ENCODE measurements around the gene WWP2. TPM values are rescaled to one million over a fixed set of nuclear protein-coding genes. Genes with fewer than 3 reads are reported as not detected.

Gene WWP2
- total and polyA plus RNA-seq, 4 donors: 24.3 to 39.0 (median 31.4) TPM

- H3K9me3 ChIP-seq (ENCODE audit: control insufficient read depth, insufficient read depth, low read length): no peaks in the 10 kb centered on the region
- H3K27me3 ChIP-seq (ENCODE audit: control insufficient read depth, insufficient read depth, low read length): no peaks in the 10 kb centered on the region
- DNase-seq (ENCODE audit: low read depth in 4 of 6, low spot score in 6 of 6): peak; percentile 72 to 98 (median 82)
- peak overlapping the region; percentile 89 for H3K27ac ChIP-seq (ENCODE audit: low read depth, low read length)
- 2% methylated on average over 12 of the region's 17 CpGs for WGBS (ENCODE audit: insufficient coverage)
- no peak overlapping the region for H3K4me3 ChIP-seq (ENCODE audit: low read depth, low read length)
- H3K4me1 ChIP-seq (ENCODE audit: control insufficient read depth, insufficient read depth, low read length): peaks cover 53% of the 10 kb centered on the region
- H3K36me3 ChIP-seq (ENCODE audit: control insufficient read depth, insufficient read depth, low read length): no peaks in the 10 kb centered on the region
Measured at GRCh38 chr16:69890114-69890891, 128.2 kb downstream of the WWP2 start.

DNA sequence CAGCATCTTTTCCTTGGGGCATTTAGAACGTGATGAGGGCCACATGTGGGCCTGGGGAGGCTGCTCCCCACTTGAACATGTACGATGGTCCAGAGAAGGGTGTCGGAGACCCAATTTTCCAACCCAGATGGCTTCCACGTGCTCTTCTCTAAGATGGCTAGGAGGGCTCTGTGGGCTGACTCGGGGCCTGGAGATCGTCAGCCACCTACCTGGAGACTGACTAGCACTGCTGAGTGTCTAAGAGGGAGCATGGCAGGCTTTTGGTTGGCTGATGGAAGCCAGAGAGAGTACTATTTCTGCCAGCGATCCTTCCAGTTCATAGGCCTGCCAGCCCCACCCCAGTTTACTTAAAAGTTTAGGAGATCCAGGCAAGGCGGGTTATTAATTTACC is 128.8 kb downstream of the WWP2 start:
- Histone ChIP-seq H3K27me3 (ENCODE audit: control insufficient read depth, insufficient read depth, low read length) (no peaks in the 10 kb centered on the region), H3K9me3 (ENCODE audit: control insufficient read depth, insufficient read depth, low read length) (no peaks in the 10 kb centered on the region), H3K4me1 (ENCODE audit: control insufficient read depth, insufficient read depth, low read length) (peaks cover 53% of the 10 kb centered on the region), H3K36me3 (ENCODE audit: control insufficient read depth, insufficient read depth, low read length) (no peaks in the 10 kb centered on the region), H3K27ac (ENCODE audit: low read depth, low read length) (peak overlapping the region; percentile 89), H3K4me3 (ENCODE audit: low read depth, low read length) (no peak overlapping the region)
- WGBS (ENCODE audit: insufficient coverage): 38% methylated on average over 7 of the region's 8 CpGs
- no peak for DNase-seq (ENCODE audit: low read depth in 4 of 6, low spot score in 6 of 6)

DNA sequence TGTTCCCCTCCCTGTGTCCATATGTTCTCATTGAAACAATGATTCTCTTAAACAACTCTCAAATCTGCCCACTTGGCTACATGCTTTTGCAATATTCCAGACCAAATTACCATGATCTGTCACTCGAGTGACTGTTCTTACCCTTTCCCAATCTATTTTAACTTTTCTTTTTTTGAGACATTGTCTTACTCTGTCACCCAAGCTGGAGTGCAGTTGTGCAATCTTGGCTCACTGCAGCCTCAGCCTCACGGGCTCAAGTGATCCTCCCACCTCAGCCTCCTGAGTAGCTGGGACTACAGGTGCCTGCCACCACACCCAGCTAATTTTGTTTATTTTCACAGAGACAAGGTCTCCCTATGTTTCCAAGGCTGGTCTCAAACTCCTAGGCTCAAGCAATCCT is 130.2 kb downstream of the WWP2 start:
- DNase-seq (ENCODE audit: low read depth in 4 of 6, low spot score in 6 of 6): no peak
- WGBS (ENCODE audit: insufficient coverage): 92% methylated on average over 2 of the region's 2 CpGs
- peaks cover 52% of the 10 kb centered on the region for H3K4me1 ChIP-seq (ENCODE audit: control insufficient read depth, insufficient read depth, low read length)
- H3K27ac ChIP-seq (ENCODE audit: low read depth, low read length): no peak overlapping the region
- no peaks in the 10 kb centered on the region for H3K9me3 ChIP-seq (ENCODE audit: control insufficient read depth, insufficient read depth, low read length)
- no peak overlapping the region for H3K4me3 ChIP-seq (ENCODE audit: low read depth, low read length)
- no peaks in the 10 kb centered on the region for H3K36me3 ChIP-seq (ENCODE audit: control insufficient read depth, insufficient read depth, low read length)
- H3K27me3 ChIP-seq (ENCODE audit: control insufficient read depth, insufficient read depth, low read length): no peaks in the 10 kb centered on the region

- WGBS (ENCODE audit: insufficient coverage): 71% methylated on average over 1 of the region's 2 CpGs
- H3K4me1 ChIP-seq (ENCODE audit: control insufficient read depth, insufficient read depth, low read length): peaks cover 46% of the 10 kb centered on the region
- no peak for DNase-seq (ENCODE audit: low read depth in 4 of 6, low spot score in 6 of 6)
- no peaks in the 10 kb centered on the region for H3K36me3 ChIP-seq (ENCODE audit: control insufficient read depth, insufficient read depth, low read length)
- no peaks in the 10 kb centered on the region for H3K9me3 ChIP-seq (ENCODE audit: control insufficient read depth, insufficient read depth, low read length)
- no peak overlapping the region for H3K27ac ChIP-seq (ENCODE audit: low read depth, low read length)
- no peak overlapping the region for H3K4me3 ChIP-seq (ENCODE audit: low read depth, low read length)
- H3K27me3 ChIP-seq (ENCODE audit: control insufficient read depth, insufficient read depth, low read length): no peaks in the 10 kb centered on the region
Measured at GRCh38 chr16:69893106-69893505, 131.0 kb downstream of the WWP2 start.

GRCh38 chr16:69894676-69895075 is 132.5 kb downstream of the WWP2 start:
- H3K4me3 ChIP-seq (ENCODE audit: low read depth, low read length): no peak overlapping the region
- DNase-seq (ENCODE audit: low read depth in 4 of 6, low spot score in 6 of 6): peak in 4 of 6 donors; percentile 33 to 79 (median 65)
- 34% methylated on average over 5 of the region's 11 CpGs for WGBS (ENCODE audit: insufficient coverage)

DNA sequence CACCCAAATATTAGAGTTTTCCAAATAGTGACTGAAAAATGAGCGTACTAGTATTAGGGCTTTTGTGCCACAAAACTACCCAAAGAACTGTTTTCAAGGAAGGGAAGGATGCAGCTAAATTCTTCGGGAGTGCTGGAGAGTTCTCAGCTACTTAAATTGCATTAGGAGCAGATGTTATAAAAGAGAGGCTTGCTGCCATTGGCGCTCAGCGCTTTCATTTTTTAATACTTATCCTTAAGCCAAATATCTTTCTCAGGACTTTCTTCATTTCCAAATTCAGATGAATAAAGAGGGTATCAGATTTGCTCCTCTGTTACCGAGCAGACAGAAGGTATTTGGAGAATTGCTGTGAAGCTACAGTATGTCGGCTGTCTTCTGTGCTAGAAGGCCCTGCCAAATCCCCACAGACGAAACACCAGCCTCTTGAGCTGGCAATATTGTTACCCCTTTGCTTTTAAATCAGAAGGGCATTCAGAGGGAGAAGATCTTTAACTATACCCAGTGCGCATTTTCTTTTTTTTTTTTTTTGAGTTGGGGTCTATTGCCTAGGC is 141.8 kb downstream of the WWP2 start:
- Histone ChIP-seq H3K9me3 (ENCODE audit: control insufficient read depth, insufficient read depth, low read length) (no peaks in the 10 kb centered on the region), H3K27me3 (ENCODE audit: control insufficient read depth, insufficient read depth, low read length) (no peaks in the 10 kb centered on the region), H3K36me3 (ENCODE audit: control insufficient read depth, insufficient read depth, low read length) (peaks cover 6% of the 10 kb centered on the region), H3K27ac (ENCODE audit: low read depth, low read length) (no peak overlapping the region), H3K4me1 (ENCODE audit: control insufficient read depth, insufficient read depth, low read length) (no peaks in the 10 kb centered on the region), H3K4me3 (ENCODE audit: low read depth, low read length) (no peak overlapping the region)
- no CpG with 5 or more reads among the region's 8 CpGs for WGBS (ENCODE audit: insufficient coverage)
- peak in 1 of 6 donors; percentile 69 for DNase-seq (ENCODE audit: low read depth in 4 of 6, low spot score in 6 of 6)

More at GRCh38 chr16:69894676-69895075, 132.5 kb downstream of the WWP2 start:
- Histone ChIP-seq H3K9me3 (ENCODE audit: control insufficient read depth, insufficient read depth, low read length) (no peaks in the 10 kb centered on the region), H3K27me3 (ENCODE audit: control insufficient read depth, insufficient read depth, low read length) (no peaks in the 10 kb centered on the region), H3K4me1 (ENCODE audit: control insufficient read depth, insufficient read depth, low read length) (peaks cover 35% of the 10 kb centered on the region), H3K27ac (ENCODE audit: low read depth, low read length) (peak overlapping the region; percentile 61), H3K36me3 (ENCODE audit: control insufficient read depth, insufficient read depth, low read length) (no peaks in the 10 kb centered on the region)

DNA sequence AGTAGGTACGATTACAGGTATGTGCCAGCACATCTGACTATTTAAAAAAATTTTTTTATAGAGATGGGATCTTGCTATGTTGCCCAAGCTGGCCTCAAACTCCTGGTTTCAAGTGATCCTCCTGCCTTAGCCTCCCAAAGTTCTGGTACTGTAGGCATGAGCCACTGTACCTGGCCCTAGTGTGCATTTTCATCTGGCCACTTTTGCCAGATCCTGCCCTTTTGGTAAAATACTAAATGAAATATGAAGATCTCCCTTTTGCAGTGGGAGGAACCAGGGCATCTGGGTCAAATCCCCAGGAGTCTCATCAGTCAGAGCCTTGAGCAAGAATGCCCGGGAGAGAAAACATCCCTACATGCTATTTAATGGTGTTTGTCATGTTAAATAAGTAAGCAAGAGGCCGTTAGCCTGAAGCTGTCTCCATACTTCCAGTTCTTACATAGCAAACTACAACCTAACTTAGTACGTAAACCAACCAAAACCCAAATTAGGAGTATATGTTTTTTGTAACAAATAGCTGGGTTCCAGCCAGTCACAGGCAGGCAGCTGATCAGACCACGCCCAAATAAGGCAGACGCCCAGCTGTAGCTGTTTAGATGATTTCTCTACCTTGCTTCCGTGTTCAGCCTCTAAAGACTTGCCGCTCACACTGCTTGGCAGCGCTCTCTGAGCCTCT is 142.5 kb downstream of the WWP2 start:
- Histone ChIP-seq H3K9me3 (ENCODE audit: control insufficient read depth, insufficient read depth, low read length) (no peaks in the 10 kb centered on the region), H3K27me3 (ENCODE audit: control insufficient read depth, insufficient read depth, low read length) (no peaks in the 10 kb centered on the region), H3K27ac (ENCODE audit: low read depth, low read length) (no peak overlapping the region), H3K4me1 (ENCODE audit: control insufficient read depth, insufficient read depth, low read length) (no peaks in the 10 kb centered on the region), H3K4me3 (ENCODE audit: low read depth, low read length) (no peak overlapping the region), H3K36me3 (ENCODE audit: control insufficient read depth, insufficient read depth, low read length) (peaks cover 11% of the 10 kb centered on the region)
- WGBS (ENCODE audit: insufficient coverage): 81% methylated on average over 3 of the region's 9 CpGs
- DNase-seq (ENCODE audit: low read depth in 4 of 6, low spot score in 6 of 6): no peak

DNA sequence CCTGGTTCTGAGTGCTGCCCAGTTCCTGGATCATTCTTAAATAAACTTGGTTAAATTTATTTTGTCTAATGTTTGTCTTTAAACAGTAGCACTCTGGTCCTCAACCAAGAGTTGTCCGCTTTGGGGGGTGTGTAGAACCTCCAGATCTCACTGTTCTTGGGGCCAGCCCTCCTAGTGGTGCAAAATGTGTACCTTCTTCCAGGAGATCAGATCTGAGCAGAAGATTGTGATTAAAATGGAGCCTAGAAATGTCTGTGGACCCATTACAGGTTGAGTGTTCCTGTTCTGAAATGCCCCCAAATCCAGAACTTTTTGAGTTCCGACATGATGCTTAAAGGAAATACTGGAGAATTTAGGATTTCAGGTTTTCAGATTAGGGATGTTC is 143.0 kb downstream of the WWP2 start:
- no peak for DNase-seq (ENCODE audit: low read depth in 4 of 6, low spot score in 6 of 6)
- H3K4me1 ChIP-seq (ENCODE audit: control insufficient read depth, insufficient read depth, low read length): no peaks in the 10 kb centered on the region
- WGBS (ENCODE audit: insufficient coverage): 64% methylated on average over 2 of the region's 2 CpGs
- no peak overlapping the region for H3K27ac ChIP-seq (ENCODE audit: low read depth, low read length)
- H3K4me3 ChIP-seq (ENCODE audit: low read depth, low read length): no peak overlapping the region
- peaks cover 11% of the 10 kb centered on the region for H3K36me3 ChIP-seq (ENCODE audit: control insufficient read depth, insufficient read depth, low read length)
- H3K27me3 ChIP-seq (ENCODE audit: control insufficient read depth, insufficient read depth, low read length): no peaks in the 10 kb centered on the region
- H3K9me3 ChIP-seq (ENCODE audit: control insufficient read depth, insufficient read depth, low read length): no peaks in the 10 kb centered on the region

DNA sequence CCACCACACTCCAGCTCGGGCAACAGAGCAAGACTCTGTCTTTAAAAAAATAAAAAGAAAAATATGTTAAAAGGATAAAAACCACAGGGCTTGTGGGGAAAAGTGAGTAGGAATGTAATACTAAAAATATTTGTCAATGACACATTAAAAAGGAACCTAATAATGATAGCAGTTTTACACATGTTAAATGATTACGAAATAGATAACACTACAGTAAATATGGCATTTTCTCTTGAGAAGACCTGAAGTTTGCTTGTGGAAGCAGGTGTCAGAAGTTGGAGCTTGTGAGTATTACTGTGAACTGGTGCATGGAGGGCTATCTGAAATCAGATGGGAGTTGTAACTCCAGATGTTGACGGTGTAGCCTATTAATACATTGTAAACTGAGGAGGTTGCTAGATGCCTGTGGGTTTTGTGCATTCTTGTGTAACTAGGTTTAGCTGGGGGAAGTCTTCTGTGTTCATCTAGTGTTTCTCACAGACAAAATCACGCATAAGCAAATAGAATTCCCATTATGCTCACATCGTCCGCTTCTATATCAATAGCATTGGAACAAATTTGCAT is 144.8 kb downstream of the WWP2 start:
- peaks cover 16% of the 10 kb centered on the region for H3K36me3 ChIP-seq (ENCODE audit: control insufficient read depth, insufficient read depth, low read length)
- H3K4me3 ChIP-seq (ENCODE audit: low read depth, low read length): no peak overlapping the region
- no peaks in the 10 kb centered on the region for H3K9me3 ChIP-seq (ENCODE audit: control insufficient read depth, insufficient read depth, low read length)
- H3K27ac ChIP-seq (ENCODE audit: low read depth, low read length): no peak overlapping the region
- peak in 1 of 6 donors; percentile 45 for DNase-seq (ENCODE audit: low read depth in 4 of 6, low spot score in 6 of 6)
- H3K27me3 ChIP-seq (ENCODE audit: control insufficient read depth, insufficient read depth, low read length): no peaks in the 10 kb centered on the region
- WGBS (ENCODE audit: insufficient coverage): 86% methylated on average over 1 of the region's 6 CpGs
- no peaks in the 10 kb centered on the region for H3K4me1 ChIP-seq (ENCODE audit: control insufficient read depth, insufficient read depth, low read length)
